OCI-LY1 (cell line): ENCODE results near the gene PRPSAP2.

ENCODE experiments used
- H2AFZ ChIP-seq: fragments of 200-600 bp; sonication (generic), shearing (Covaris generic); 2 replicates; pipeline ENCODE4 v1.6.0; 2014; ENCODE audit warnings: antibody characterized with exemption, mild to moderate bottlenecking, low read length
- H3F3A ChIP-seq: fragments of 200-600 bp; sonication (generic), shearing (Covaris generic); 2 replicates; pipeline ENCODE4 v1.6.0; 2014; ENCODE audit warnings: mild to moderate bottlenecking, antibody characterized with exemption, low read length, moderate library complexity; ENCODE audit not compliant: insufficient read depth
- H3K27ac ChIP-seq: fragments of 200-600 bp; sonication (generic); 2 replicates; pipeline ENCODE4 v1.5.1; 2014; ENCODE audit warnings: low read length, mixed run types, mild to moderate bottlenecking, low read depth; ENCODE audit not compliant: poor library complexity, severe bottlenecking
- H3K27me3 ChIP-seq: fragments of 200-600 bp; sonication (generic); 2 replicates; pipeline ENCODE4 v1.6.0; 2014; ENCODE audit warnings: antibody characterized with exemption, mild to moderate bottlenecking, low read length, moderate library complexity; ENCODE audit not compliant: insufficient read depth
- H3K36me3 ChIP-seq: fragments of 200-600 bp; sonication (generic); 2 replicates; pipeline ENCODE4 v1.6.1; 2014; ENCODE audit warnings: mild to moderate bottlenecking, antibody characterized with exemption, low read length, moderate library complexity, mixed read lengths; ENCODE audit not compliant: insufficient read depth
- H3K4me1 ChIP-seq: fragments of 200-600 bp; sonication (generic); 2 replicates; pipeline ENCODE4 v1.5.1; 2014; ENCODE audit warnings: mild to moderate bottlenecking, low read length, moderate library complexity; ENCODE audit not compliant: insufficient read depth, severe bottlenecking
- H3K4me2 ChIP-seq: fragments of 200-600 bp; sonication (generic), shearing (Covaris generic); 2 replicates; pipeline ENCODE4 v1.6.1; 2014; ENCODE audit warnings: low read length
- H3K4me3 ChIP-seq: fragments of 200-600 bp; sonication (generic); 2 replicates; pipeline ENCODE4 v1.5.1; 2014; ENCODE audit warnings: low read length, low read depth, mild to moderate bottlenecking, mixed read lengths; ENCODE audit not compliant: poor library complexity, severe bottlenecking
- H3K79me2 ChIP-seq: fragments of 200-600 bp; shearing (Covaris generic); 2 replicates; pipeline ENCODE4 v1.6.1; 2016; ENCODE audit warnings: mixed run types, low read length, mixed read lengths; ENCODE audit not compliant: insufficient read depth
- H3K9ac ChIP-seq: fragments of 200-600 bp; sonication (generic), shearing (Covaris generic); 2 replicates; pipeline ENCODE4 v1.6.1; 2014; ENCODE audit warnings: mild to moderate bottlenecking, low read length, mixed read lengths
- H3K9me2 ChIP-seq: fragments of 200-600 bp; sonication (generic), shearing (Covaris generic); 2 replicates; pipeline ENCODE4 v1.6.1; 2014; ENCODE audit warnings: low read depth, mild to moderate bottlenecking, low read length, mixed read lengths
- H3K9me3 ChIP-seq: fragments of 200-600 bp; shearing (Covaris generic); 2 replicates; pipeline ENCODE4 v1.6.1; 2014; ENCODE audit warnings: low read length, mixed read lengths
- H4K20me1 ChIP-seq: fragments of 200-600 bp; sonication (generic), shearing (Covaris generic); 2 replicates; pipeline ENCODE4 v1.6.0; 2016; ENCODE audit warnings: mild to moderate bottlenecking, low read length; ENCODE audit not compliant: insufficient read depth
- EZH2 ChIP-seq: fragments of 200-600 bp; sonication (generic), shearing (Covaris generic); IDR thresholded peaks from 2 replicates; pipeline ENCODE4 v1.8.0; 2017; ENCODE audit warnings: borderline replicate concordance, mixed run types, mild to moderate bottlenecking, antibody characterized with exemption, low read length, moderate library complexity, mixed read lengths
- TF ChIP-seq, protein P1 (sequence below): fragments of 200-600 bp; sonication (generic), shearing (Covaris generic); IDR thresholded peaks from 2 replicates; pipeline ENCODE4 v1.5.1; 2017; ENCODE audit warnings: mild to moderate bottlenecking, antibody characterized with exemption, low read length, moderate library complexity, mixed read lengths

The PRPSAP2 gene

DNA sequence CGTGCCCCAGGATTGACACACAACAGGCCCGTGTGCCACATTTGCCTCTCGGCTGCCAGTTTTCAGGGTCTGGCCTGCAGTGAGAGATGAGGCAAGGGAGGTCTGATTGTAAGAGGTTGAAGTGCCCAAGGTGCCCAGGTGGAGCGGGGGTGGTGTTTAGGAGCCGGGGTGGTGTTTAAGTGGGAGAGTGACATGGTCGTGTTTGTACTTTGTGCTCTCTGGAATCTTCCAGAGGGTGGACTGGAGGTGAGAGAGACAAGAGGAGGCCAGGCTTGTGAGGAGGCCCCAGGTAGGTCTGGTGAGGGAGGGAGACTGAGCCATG is 104.5 kb downstream of the PRPSAP2 start:
- no peaks in the 10 kb centered on the region for H3F3A ChIP-seq
- H3K79me2 ChIP-seq, result no peaks in the 10 kb centered on the region
- no peak overlapping the region for H3K9ac ChIP-seq
- no peak overlapping the region for H2AFZ ChIP-seq
- H3K4me1 ChIP-seq, result no peaks in the 10 kb centered on the region
- H3K9me2 ChIP-seq, result no peaks in the 10 kb centered on the region
- H3K27me3 ChIP-seq, result no peaks in the 10 kb centered on the region
- no peak overlapping the region for H3K27ac ChIP-seq
- H4K20me1 ChIP-seq, result no peaks in the 10 kb centered on the region
- no peak for TF ChIP-seq EZH2
- TF ChIP-seq, protein P1, sequence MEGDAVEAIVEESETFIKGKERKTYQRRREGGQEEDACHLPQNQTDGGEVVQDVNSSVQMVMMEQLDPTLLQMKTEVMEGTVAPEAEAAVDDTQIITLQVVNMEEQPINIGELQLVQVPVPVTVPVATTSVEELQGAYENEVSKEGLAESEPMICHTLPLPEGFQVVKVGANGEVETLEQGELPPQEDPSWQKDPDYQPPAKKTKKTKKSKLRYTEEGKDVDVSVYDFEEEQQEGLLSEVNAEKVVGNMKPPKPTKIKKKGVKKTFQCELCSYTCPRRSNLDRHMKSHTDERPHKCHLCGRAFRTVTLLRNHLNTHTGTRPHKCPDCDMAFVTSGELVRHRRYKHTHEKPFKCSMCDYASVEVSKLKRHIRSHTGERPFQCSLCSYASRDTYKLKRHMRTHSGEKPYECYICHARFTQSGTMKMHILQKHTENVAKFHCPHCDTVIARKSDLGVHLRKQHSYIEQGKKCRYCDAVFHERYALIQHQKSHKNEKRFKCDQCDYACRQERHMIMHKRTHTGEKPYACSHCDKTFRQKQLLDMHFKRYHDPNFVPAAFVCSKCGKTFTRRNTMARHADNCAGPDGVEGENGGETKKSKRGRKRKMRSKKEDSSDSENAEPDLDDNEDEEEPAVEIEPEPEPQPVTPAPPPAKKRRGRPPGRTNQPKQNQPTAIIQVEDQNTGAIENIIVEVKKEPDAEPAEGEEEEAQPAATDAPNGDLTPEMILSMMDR, result no peak
- no peaks in the 10 kb centered on the region for H3K36me3 ChIP-seq
- no peak overlapping the region for H3K4me3 ChIP-seq
- H3K4me2 ChIP-seq, result no peak overlapping the region
- H3K9me3 ChIP-seq, result no peaks in the 10 kb centered on the region

DNA sequence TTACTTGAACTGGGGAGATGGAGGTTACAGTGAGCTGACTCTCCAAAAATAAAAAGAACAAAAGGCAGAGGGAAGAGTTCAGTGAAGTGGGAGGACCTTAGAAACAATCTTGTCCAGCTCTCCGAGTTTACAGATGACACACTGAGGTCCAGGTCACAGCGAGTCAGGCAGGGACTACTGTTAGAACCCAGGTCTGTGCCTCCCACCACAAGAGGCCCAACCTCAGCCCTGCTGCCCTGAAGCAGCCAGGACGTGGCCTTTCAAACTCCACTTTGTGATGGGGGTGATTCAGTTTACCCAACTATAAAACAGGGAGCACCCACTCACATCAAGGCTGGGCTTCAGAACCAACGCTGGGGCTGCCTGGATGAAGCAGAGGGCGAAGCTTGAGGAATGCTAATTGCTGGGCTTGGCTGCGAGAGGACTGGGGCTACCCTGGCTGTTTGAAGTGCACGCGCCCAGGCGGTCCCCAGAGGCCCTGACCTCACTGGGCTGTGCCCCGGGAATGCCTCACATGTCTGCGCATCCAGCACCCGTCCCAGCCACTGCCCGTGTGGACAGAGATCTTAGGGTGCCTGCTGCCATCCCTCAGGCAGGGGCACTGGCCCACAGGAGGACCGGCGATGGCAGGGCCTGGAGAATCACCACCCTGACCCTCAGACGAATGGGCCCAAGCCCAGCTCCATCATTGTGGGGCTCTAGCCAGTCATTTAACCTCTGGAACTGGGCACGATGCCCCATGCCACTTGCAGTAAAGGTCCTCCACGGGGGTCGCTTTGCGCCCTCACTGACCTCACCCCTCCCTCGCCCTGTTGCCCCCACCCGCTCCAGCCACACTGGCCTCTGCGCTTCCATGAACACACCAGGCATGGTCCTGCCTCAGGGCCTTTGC is 105.4 kb downstream of the PRPSAP2 start:
- Histone ChIP-seq H3K4me2 (no peak overlapping the region), H3K27me3 (no peaks in the 10 kb centered on the region), H3K4me3 (no peak overlapping the region), H3K4me1 (no peaks in the 10 kb centered on the region), H3K27ac (no peak overlapping the region), H3K9me2 (no peaks in the 10 kb centered on the region), H2AFZ (no peak overlapping the region), H3F3A (no peaks in the 10 kb centered on the region), H3K9me3 (no peaks in the 10 kb centered on the region), H3K9ac (no peak overlapping the region), H3K36me3 (no peaks in the 10 kb centered on the region), H4K20me1 (no peaks in the 10 kb centered on the region), H3K79me2 (no peaks in the 10 kb centered on the region)
- TF ChIP-seq, protein P1, result no peak
- no peak for TF ChIP-seq EZH2

DNA sequence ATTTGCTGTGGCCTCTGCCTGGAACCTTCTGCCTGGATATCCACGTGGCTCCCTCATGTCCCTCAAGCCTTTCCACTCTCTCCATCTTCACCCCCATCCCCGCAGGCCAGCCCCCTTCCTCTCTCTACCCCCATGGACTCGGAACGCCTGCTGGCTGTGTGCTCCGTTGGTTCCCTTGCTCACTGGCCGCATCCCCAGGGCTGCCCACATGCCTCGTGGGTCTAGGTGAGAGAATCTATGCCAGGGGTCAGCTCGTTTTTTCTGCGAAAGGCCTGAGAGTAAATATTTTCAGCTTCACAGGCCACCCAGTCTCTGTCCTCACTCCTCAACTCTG is 106.1 kb downstream of the PRPSAP2 start:
- no peaks in the 10 kb centered on the region for H3K4me1 ChIP-seq
- H3K27ac ChIP-seq, result no peak overlapping the region

More for the DNA sequence above, 106.1 kb downstream of the PRPSAP2 start:
- no peaks in the 10 kb centered on the region for H3K9me3 ChIP-seq
- H3K27me3 ChIP-seq, result no peaks in the 10 kb centered on the region
- H3K9ac ChIP-seq, result no peak overlapping the region
- H3K9me2 ChIP-seq, result no peaks in the 10 kb centered on the region
- no peak overlapping the region for H2AFZ ChIP-seq
- no peak overlapping the region for H3K4me2 ChIP-seq
- no peaks in the 10 kb centered on the region for H3K79me2 ChIP-seq
- H3K4me3 ChIP-seq, result no peak overlapping the region
- no peaks in the 10 kb centered on the region for H3K36me3 ChIP-seq
- TF ChIP-seq EZH2, result no peak
- TF ChIP-seq, protein P1, result no peak
- no peaks in the 10 kb centered on the region for H3F3A ChIP-seq
- H4K20me1 ChIP-seq, result no peaks in the 10 kb centered on the region
